ENCODE results near the gene ZNF319.

Gene ZNF319

GRCh38 chr16:58038219-58038641 lies 37.8 kb upstream of the ZNF319 start:
- H3K9me3 ChIP-seq: no peaks in the 10 kb centered on the region
- H3K36me3 ChIP-seq: no peaks in the 10 kb centered on the region
- TF ChIP-seq CTCF (IDR thresholded peaks at IDR 0.05; ENCODE audit: low read depth, low read length): no peak
- peaks cover 16% of the 10 kb centered on the region for H3K4me1 ChIP-seq
- DNase-seq: no peak
- no peak overlapping the region for H3K4me3 ChIP-seq (ENCODE audit: low read depth, low read length)
- H3K27me3 ChIP-seq: no peaks in the 10 kb centered on the region

- no peaks in the 10 kb centered on the region for H3K9me3 ChIP-seq
- no peak overlapping the region for H3K4me3 ChIP-seq (ENCODE audit: low read depth, low read length)
- H3K4me1 ChIP-seq: peaks cover 20% of the 10 kb centered on the region
- no peaks in the 10 kb centered on the region for H3K36me3 ChIP-seq
- H3K27me3 ChIP-seq: no peaks in the 10 kb centered on the region
- no peak for TF ChIP-seq CTCF (IDR thresholded peaks at IDR 0.05; ENCODE audit: low read depth, low read length)
- no peak for DNase-seq
Observed at GRCh38 chr16:58037365-58038057, 37.0 kb upstream of the ZNF319 start.

GRCh38 chr16:58036943-58037342 lies 36.5 kb upstream of the ZNF319 start:
- peaks cover 25% of the 10 kb centered on the region for H3K4me1 ChIP-seq
- H3K4me3 ChIP-seq (ENCODE audit: low read depth, low read length): no peak overlapping the region
- no peaks in the 10 kb centered on the region for H3K27me3 ChIP-seq
- TF ChIP-seq CTCF (IDR thresholded peaks at IDR 0.05; ENCODE audit: low read depth, low read length): no peak
- H3K36me3 ChIP-seq: no peaks in the 10 kb centered on the region
- DNase-seq: no peak
- H3K9me3 ChIP-seq: no peaks in the 10 kb centered on the region

- peak; percentile 52 for DNase-seq
- TF ChIP-seq CTCF (IDR thresholded peaks at IDR 0.05; ENCODE audit: low read depth, low read length): peak; percentile 28
- no peaks in the 10 kb centered on the region for H3K27me3 ChIP-seq
Observed at GRCh38 chr16:58035356-58036170, 35.1 kb upstream of the ZNF319 start.

GRCh38 chr16:58034774-58035173 lies 34.3 kb upstream of the ZNF319 start:
- TF ChIP-seq CTCF (IDR thresholded peaks at IDR 0.05; ENCODE audit: low read depth, low read length): no peak
- no peak overlapping the region for H3K4me3 ChIP-seq (ENCODE audit: low read depth, low read length)
- DNase-seq: no peak
- no peaks in the 10 kb centered on the region for H3K36me3 ChIP-seq
- H3K27me3 ChIP-seq: no peaks in the 10 kb centered on the region
- peaks cover 26% of the 10 kb centered on the region for H3K4me1 ChIP-seq
- no peaks in the 10 kb centered on the region for H3K9me3 ChIP-seq

More at GRCh38 chr16:58035356-58036170, 35.1 kb upstream of the ZNF319 start:
- Histone ChIP-seq H3K4me3 (ENCODE audit: low read depth, low read length) (no peak overlapping the region), H3K36me3 (no peaks in the 10 kb centered on the region), H3K9me3 (no peaks in the 10 kb centered on the region), H3K4me1 (peaks cover 26% of the 10 kb centered on the region)

Data from BE2C (cell line).